Adrenal gland (tissue), 12 donors: ENCODE data around the gene ZNF609. TPM values are rescaled to one million over a fixed set of nuclear protein-coding genes. Genes with fewer than 3 reads are reported as not detected.
"Not testable (repeated sequence)": the region's sequence is repeated elsewhere in the genome, so short reads cannot be mapped to it uniquely, and the experiment has no call there.

Experiments
- DNase-seq, 7 donors: peaks; one replicate each; pipeline ENCODE4 v3.0.0-alpha.2; 2019 to 2020
- H3K27ac ChIP-seq, 5 donors: fragments of 200-600 bp; sonication (generic) in 4 of 5; 1 replicate in 3 of 5; 2 replicates in 2 of 5; pipeline versions ENCODE4 v1.5.1 to v1.8.0; 2016 to 2020; ENCODE audit warnings: mild to moderate bottlenecking in 1 of 5
- H3K27me3 ChIP-seq: fragments of 200-600 bp; 2 replicates; pipeline ENCODE4 v1.8.0; 2021
- H3K36me3 ChIP-seq, 2 donors: fragments of 200-600 bp; replicated peaks in 1 of 2; 1 replicate in 1 of 2; 2 replicates in 1 of 2; pipeline versions ENCODE4 v1.5.1 to v1.8.0; 2018 to 2022
- H3K4me1 ChIP-seq, 2 donors: fragments of 200-600 bp; replicated peaks in 1 of 2; 1 replicate in 1 of 2; 2 replicates in 1 of 2; pipeline versions ENCODE4 v1.5.1 to v1.8.0; 2018 to 2021
- H3K4me3 ChIP-seq, 4 donors: fragments of 200-600 bp; sonication (generic) in 3 of 4; one replicate each; pipeline ENCODE4 v1.5.1; 2016 to 2018
- H3K9me3 ChIP-seq, 3 donors: fragments of 200-600 bp; sonication (generic) in 1 of 3; replicated peaks in 1 of 3; 1 replicate in 2 of 3; 2 replicates in 1 of 3; pipeline versions ENCODE4 v1.5.1 to v1.8.0; 2016 to 2021
- POLR2A ChIP-seq, 2 donors: fragments of 450-650 bp; IDR thresholded peaks; one replicate each; pipeline ENCODE4 v1.6.1; 2017; ENCODE audit warnings: antibody characterized with exemption in 2 of 2, mild to moderate bottlenecking in 2 of 2, moderate library complexity in 1 of 2
- WGBS, 4 donors: extraction: QIAGEN DNeasy Blood & Tissue Kit in 2 of 4; methylation state at CpG; one replicate each; pipeline versions ENCODE4 v1.1.5 to v1.1.7; 2013 to 2017; 5-methylcytosine and 5-hydroxymethylcytosine counted together
- intact Hi-C, 2 donors: fragments of 100-400 bp; cut with DNase I; formaldehyde crosslinking; loops; one replicate each; pipeline versions ENCODE4 v1.14.1 to v1.15.0; 2022 to 2023
- polyA plus RNA-seq, 3 donors: library from polyadenylated mRNA; stranded (reverse); fragments of 200-250 nt in 2 of 3; fragments of 350-450 nt in 1 of 3; fragmentation: Illumina TruSeq in 1 of 3; extraction: RNeasy Lipid Tissue Mini Kit (QIAGEN cat#74804) in 1 of 3; gene quantifications; one replicate each; pipeline ENCODE4 v1.2.3, GENCODE V29; 2013 to 2014
- total RNA-seq, 9 donors: library from RNA; depleted of rRNA in 4 of 9; stranded (reverse); fragments of >200 nt in 4 of 9; fragments of 120-200 nt in 1 of 9; fragmentation: NEBNext Ultra II Directional in 1 of 9; extraction: Animal tissue kit (Norgen Biotek cat#: 25700) in 1 of 9; gene quantifications; one replicate each; pipeline versions ENCODE4 v1.1.0 to v1.2.4, GENCODE V29; 2013 to 2023
- TF ChIP-seq, protein P1 (sequence below), 6 experiments: fragments of 450-650 bp in 4 of 6; fragments of 200-600 bp in 2 of 6; sonication (generic) in 1 of 6; IDR thresholded peaks; 1 replicate in 5 of 6; 2 replicates in 1 of 6; pipeline versions ENCODE4 v1.5.1 to v1.8.0; 2016 to 2021; ENCODE audit warnings: antibody characterized with exemption in 6 of 6, mild to moderate bottlenecking in 2 of 6, moderate library complexity in 1 of 6
- donor health status: healthy with polysubstance abuse.
- donor health status: Bipolar disorder and iron deficiency.
- donor health status: DM: yes; HTN: yes; CAD: no.
- donor health status: DM: no; HTN: no; CAD: no.
- donor health status: DM: no; HTN: no; CAD: no.
- donor health status: DM: yes; HTN: yes; CAD: no.

Gene ZNF609
- total and polyA plus RNA-seq, 12 donors, result 4.4 to 35.5 (median 25.4) TPM

DNA sequence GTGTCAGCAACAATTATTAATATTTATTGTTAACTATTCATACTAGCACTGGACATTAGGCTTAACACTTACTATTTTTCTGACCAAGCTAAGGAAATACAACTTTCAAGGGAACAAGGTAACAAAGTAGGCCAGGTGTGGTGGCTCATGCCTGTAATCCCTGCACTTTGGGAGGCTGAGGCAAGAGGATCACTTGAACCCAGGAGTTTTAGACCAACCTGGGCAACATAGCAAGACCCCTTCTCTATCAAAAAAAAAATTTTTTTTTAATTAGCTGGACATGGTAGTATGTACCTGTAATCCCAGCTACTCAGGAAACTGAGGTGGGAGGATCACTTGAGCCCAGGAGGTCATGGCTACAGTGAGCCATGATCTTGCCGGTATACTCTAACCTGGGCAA is 183.3 kb downstream of the ZNF609 start:
- Histone ChIP-seq H3K27me3 (no peaks in the 10 kb centered on the region), H3K4me3 (no peak overlapping the region), H3K27ac (no peak overlapping the region), H3K4me1 (peaks cover 7 to 15% of the 10 kb centered on the region in 2 donors), H3K9me3 (no peaks in the 10 kb centered on the region), H3K36me3 (no peaks in the 10 kb centered on the region)
- DNase-seq, result no peak
- TF ChIP-seq POLR2A (IDR thresholded peaks at IDR 0.05), result no peak
- TF ChIP-seq, protein P1, sequence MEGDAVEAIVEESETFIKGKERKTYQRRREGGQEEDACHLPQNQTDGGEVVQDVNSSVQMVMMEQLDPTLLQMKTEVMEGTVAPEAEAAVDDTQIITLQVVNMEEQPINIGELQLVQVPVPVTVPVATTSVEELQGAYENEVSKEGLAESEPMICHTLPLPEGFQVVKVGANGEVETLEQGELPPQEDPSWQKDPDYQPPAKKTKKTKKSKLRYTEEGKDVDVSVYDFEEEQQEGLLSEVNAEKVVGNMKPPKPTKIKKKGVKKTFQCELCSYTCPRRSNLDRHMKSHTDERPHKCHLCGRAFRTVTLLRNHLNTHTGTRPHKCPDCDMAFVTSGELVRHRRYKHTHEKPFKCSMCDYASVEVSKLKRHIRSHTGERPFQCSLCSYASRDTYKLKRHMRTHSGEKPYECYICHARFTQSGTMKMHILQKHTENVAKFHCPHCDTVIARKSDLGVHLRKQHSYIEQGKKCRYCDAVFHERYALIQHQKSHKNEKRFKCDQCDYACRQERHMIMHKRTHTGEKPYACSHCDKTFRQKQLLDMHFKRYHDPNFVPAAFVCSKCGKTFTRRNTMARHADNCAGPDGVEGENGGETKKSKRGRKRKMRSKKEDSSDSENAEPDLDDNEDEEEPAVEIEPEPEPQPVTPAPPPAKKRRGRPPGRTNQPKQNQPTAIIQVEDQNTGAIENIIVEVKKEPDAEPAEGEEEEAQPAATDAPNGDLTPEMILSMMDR (IDR thresholded peaks at IDR 0.05), result no peak
- intact Hi-C loops, result no loop called here
- 94 to 100% (median 100%) methylated on average over 1 of the region's 1 CpG for whole genome bisulfite sequencing, 4 donors

DNA sequence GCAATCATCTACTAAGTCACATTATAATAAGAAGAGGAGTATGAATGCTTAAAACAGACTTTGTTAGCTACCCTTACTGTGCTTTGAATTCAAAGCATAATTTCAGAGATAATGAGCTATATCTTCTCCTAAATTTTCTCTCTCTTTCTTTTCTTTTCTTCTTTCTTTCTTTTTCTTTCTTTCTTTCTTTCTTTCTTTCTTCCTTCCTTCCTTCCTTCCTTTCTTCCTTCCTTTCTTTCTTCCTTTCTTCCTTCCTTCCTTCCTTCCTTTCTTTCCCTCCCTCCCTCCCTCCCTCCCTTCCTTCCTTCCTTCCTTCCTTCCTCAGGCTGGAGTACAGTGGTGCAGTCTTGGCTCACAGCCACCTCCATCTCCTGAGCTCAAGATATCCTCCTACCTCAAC is 184.4 kb downstream of the ZNF609 start:
- H3K36me3 ChIP-seq, H3K4me1 ChIP-seq, H3K27ac ChIP-seq, H3K9me3 ChIP-seq, H3K27me3 ChIP-seq, H3K4me3 ChIP-seq, DNase-seq, intact Hi-C loops: not testable (repeated sequence)

- Histone ChIP-seq H3K36me3 (no peaks in the 10 kb centered on the region), H3K27ac (no peak overlapping the region), H3K4me1 (no peaks in the 10 kb centered on the region), H3K9me3 (no peaks in the 10 kb centered on the region), H3K4me3 (no peak overlapping the region), H3K27me3 (no peaks in the 10 kb centered on the region)
- TF ChIP-seq POLR2A (IDR thresholded peaks at IDR 0.05), result no peak
- TF ChIP-seq, protein P1 (IDR thresholded peaks at IDR 0.05), result no peak
- intact Hi-C loops, result no loop called here
- DNase-seq, result no peak
- 94 to 100% (median 96%) methylated on average over 1 of the region's 1 CpG for WGBS, 4 donors
Observed at GRCh38 chr15:64645995-64646394, 185.6 kb downstream of the ZNF609 start.

- no peak overlapping the region for H3K27ac ChIP-seq
- H3K27me3 ChIP-seq, result no peaks in the 10 kb centered on the region
- no peaks in the 10 kb centered on the region for H3K9me3 ChIP-seq
- no peak for DNase-seq
- H3K4me1 ChIP-seq, result peaks cover 0 to 5% of the 10 kb centered on the region in 2 donors
- intact Hi-C loops, result no loop called here
- WGBS, 4 donors, result 95 to 100% (median 99%) methylated on average over 1 of the region's 1 CpG
- no peak for TF ChIP-seq POLR2A (IDR thresholded peaks at IDR 0.05)
- no peak overlapping the region for H3K4me3 ChIP-seq
- H3K36me3 ChIP-seq, result no peaks in the 10 kb centered on the region
Observed at GRCh38 chr15:64647367-64647766, 187.0 kb downstream of the ZNF609 start.

DNA sequence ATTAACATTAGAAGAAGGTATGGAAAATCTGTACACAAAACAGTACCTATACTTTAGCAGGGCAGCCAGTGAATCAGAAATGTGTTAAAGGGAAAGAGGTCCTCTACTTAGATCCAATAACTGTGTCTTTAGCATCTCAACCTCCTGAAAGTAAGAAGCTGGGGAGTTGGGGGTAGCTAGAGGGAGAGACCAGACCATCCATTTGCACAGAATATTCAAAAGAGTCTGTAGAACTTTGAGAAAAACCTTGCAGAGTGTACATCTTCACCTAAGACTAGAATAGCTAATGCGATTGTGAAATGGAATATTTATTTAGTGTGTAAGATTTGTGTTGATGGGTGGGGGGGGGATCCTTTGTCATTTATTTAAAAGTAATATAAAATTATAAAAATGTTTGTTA is 190.2 kb downstream of the ZNF609 start:
- no peaks in the 10 kb centered on the region for H3K27me3 ChIP-seq
- WGBS, 4 donors, result 88 to 96% (median 93%) methylated on average over 1 of the region's 1 CpG
- TF ChIP-seq POLR2A (IDR thresholded peaks at IDR 0.05), result no peak
- TF ChIP-seq, protein P1 (IDR thresholded peaks at IDR 0.05), result no peak
- no peak for DNase-seq
- H3K27ac ChIP-seq, result no peak overlapping the region
- intact Hi-C loops, result no loop called here
- H3K4me3 ChIP-seq, result no peak overlapping the region
- H3K36me3 ChIP-seq, result no peaks in the 10 kb centered on the region
- peaks cover 0 to 12% of the 10 kb centered on the region in 2 donors for H3K4me1 ChIP-seq
- H3K9me3 ChIP-seq, result no peaks in the 10 kb centered on the region
